ENCODE data around the gene NAB2. TPM values are rescaled to one million over a fixed set of nuclear protein-coding genes. Genes with fewer than 3 reads are reported as not detected.

Gene NAB2
- polyA plus RNA-seq, 2 of the 4 experiments (the other 2 are of a cell fraction) = 8.6 to 9.8 TPM

DNA sequence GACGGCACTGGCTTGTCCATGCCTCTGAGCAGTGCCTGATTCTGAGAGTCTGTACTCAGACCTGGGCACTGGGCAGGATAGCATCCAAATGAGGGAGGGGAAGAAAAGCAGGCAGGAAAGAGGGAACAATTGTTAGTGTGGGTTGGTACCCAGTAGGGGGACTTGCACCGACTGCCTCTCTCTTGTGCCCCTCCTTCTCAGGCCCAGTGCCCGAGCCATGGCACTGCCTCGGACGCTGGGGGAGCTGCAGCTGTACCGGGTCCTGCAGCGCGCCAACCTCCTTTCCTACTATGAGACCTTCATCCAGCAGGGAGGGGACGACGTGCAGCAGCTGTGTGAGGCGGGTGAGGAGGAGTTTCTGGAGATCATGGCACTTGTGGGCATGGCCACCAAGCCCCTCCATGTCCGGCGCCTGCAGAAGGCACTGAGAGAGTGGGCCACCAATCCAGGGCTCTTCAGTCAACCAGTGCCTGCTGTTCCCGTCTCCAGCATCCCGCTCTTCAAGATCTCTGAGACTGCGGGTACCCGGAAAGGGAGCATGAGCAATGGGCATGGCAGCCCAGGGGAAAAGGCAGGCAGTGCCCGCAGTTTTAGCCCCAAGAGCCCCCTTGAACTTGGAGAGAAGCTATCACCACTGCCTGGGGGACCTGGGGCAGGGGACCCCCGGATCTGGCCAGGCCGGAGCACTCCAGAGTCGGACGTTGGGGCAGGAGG is 2.2 kb downstream of the NAB2 start:
- FAIRE-seq = no peak
- WGBS (ENCODE audit: missing lambda C conversion rate) = 83% methylated on average over 16 of the region's 22 CpGs
- CTCF ChIA-PET = interaction anchor here (0.5 to 18.3 kb wide), 12 partner anchors 11 to 334 kb away, joined by 3 to 330 read pairs (median 5); partner anchors contain the start of genes NEMP1 and STAT6
- H3K4me3 ChIP-seq = no peak overlapping the region
- peak overlapping the region; percentile 96; the same call in 1 of the 3 replicates for H3K4me2 ChIP-seq
- TF ChIP-seq RFX5 (IDR thresholded peaks at IDR 0.05) = no peak
- no peak for TF ChIP-seq BHLHE40 (IDR thresholded peaks at IDR 0.05; ENCODE audit: low read depth, low read length)
- TF ChIP-seq HOXA7 (CRISPR knock-in tag; IDR thresholded peaks at IDR 0.05) = no peak
- TF ChIP-seq CBX2 (IDR thresholded peaks at IDR 0.05; ENCODE audit: borderline replicate concordance, low read depth) = no peak
- TF ChIP-seq HDAC2 (IDR thresholded peaks at IDR 0.05) = no peak
- no peak for TF ChIP-seq MYC (IDR thresholded peaks at IDR 0.05; ENCODE audit: borderline replicate concordance, low read length)
- TF ChIP-seq, protein P1, sequence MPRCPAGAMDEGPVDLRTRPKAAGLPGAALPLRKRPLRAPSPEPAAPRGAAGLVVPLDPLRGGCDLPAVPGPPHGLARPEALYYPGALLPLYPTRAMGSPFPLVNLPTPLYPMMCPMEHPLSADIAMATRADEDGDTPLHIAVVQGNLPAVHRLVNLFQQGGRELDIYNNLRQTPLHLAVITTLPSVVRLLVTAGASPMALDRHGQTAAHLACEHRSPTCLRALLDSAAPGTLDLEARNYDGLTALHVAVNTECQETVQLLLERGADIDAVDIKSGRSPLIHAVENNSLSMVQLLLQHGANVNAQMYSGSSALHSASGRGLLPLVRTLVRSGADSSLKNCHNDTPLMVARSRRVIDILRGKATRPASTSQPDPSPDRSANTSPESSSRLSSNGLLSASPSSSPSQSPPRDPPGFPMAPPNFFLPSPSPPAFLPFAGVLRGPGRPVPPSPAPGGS (IDR thresholded peaks at IDR 0.05) = no peak
- TF ChIP-seq FOSL2 (IDR thresholded peaks at IDR 0.05) = no peak
- TF ChIP-seq FOSL2 (CRISPR knock-in tag; IDR thresholded peaks at IDR 0.05) = no peak
- TF ChIP-seq, protein P2, sequence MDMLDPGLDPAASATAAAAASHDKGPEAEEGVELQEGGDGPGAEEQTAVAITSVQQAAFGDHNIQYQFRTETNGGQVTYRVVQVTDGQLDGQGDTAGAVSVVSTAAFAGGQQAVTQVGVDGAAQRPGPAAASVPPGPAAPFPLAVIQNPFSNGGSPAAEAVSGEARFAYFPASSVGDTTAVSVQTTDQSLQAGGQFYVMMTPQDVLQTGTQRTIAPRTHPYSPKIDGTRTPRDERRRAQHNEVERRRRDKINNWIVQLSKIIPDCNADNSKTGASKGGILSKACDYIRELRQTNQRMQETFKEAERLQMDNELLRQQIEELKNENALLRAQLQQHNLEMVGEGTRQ (IDR thresholded peaks at IDR 0.05) = no peak
- TF ChIP-seq EHF (CRISPR knock-in tag; IDR thresholded peaks at IDR 0.05) = no peak
- TF ChIP-seq HEYL (CRISPR knock-in tag; IDR thresholded peaks at IDR 0.05) = no peak
- TF ChIP-seq HOXB5 (CRISPR knock-in tag; IDR thresholded peaks at IDR 0.05) = no peak
- TF ChIP-seq CBX8 (IDR thresholded peaks at IDR 0.05) = no peak
- TF ChIP-seq FOXS1 (CRISPR knock-in tag; IDR thresholded peaks at IDR 0.05) = no peak
- TF ChIP-seq, protein P3, sequence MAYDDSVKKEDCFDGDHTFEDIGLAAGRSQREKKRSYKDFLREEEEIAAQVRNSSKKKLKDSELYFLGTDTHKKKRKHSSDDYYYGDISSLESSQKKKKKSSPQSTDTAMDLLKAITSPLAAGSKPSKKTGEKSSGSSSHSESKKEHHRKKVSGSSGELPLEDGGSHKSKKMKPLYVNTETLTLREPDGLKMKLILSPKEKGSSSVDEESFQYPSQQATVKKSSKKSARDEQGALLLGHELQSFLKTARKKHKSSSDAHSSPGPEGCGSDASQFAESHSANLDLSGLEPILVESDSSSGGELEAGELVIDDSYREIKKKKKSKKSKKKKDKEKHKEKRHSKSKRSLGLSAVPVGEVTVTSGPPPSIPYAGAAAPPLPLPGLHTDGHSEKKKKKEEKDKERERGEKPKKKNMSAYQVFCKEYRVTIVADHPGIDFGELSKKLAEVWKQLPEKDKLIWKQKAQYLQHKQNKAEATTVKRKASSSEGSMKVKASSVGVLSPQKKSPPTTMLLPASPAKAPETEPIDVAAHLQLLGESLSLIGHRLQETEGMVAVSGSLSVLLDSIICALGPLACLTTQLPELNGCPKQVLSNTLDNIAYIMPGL (CRISPR knock-in tag; IDR thresholded peaks at IDR 0.05; ENCODE audit: borderline replicate concordance) = no peak
- TF ChIP-seq EP300 (IDR thresholded peaks at IDR 0.05) = no peak
- no peak for TF ChIP-seq JUN (IDR thresholded peaks at IDR 0.05)
- DNase-seq (ENCODE audit: low read depth in 1 of 2, low spot score in 1 of 2) = no peak
- H3K27ac ChIP-seq = no peak overlapping the region
- no peak for ATAC-seq
- peaks cover 14% of the 10 kb centered on the region for H3K4me1 ChIP-seq
- no peaks in the 10 kb centered on the region for H3K9me3 ChIP-seq
- POLR2A ChIA-PET = interaction anchor here (1.0 to 6.8 kb wide), 4 partner anchors 11 to 22 kb away, joined by 3 to 143 read pairs (median 6); partner anchors contain the start of genes NEMP1 and STAT6

DNA sequence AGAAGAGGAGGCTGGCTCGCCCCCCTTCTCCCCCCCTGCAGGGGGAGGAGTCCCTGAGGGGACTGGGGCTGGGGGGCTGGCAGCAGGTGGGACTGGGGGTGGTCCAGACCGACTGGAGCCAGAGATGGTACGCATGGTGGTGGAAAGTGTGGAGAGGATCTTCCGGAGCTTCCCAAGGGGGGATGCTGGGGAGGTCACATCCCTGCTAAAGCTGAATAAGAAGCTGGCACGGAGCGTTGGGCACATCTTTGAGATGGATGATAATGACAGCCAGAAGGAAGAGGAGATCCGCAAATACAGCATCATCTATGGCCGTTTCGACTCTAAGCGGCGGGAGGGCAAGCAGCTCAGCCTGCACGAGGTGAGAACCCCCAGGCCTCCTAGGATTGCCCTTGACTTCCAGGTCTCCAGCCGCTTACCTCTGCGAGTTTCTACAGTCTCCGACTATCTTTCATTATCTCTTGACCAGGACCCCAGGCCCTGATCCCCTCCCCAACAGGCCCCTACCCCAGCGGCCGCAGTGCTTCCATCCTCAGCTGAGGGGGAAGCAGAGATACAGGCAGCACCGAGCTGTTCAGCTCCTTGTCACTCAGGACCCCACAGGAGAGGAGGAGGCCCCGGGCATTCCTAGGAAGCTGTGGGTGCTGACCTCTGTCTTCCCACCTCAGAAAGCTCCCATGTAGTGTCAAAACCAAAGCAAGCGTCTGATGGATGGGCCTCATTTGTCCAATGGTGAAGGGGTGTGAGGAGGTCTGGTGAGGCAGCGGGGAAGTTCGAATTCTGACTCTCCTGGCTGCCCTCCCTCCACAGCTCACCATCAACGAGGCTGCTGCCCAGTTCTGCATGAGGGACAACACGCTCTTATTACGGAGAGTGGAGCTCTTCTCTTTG is 3.0 kb downstream of the NAB2 start:
- FAIRE-seq (no peak), DNase-seq (ENCODE audit: low read depth in 1 of 2, low spot score in 1 of 2) (no peak)
- 89% methylated on average over 23 of the region's 25 CpGs for WGBS (ENCODE audit: missing lambda C conversion rate)

More for the DNA sequence above, 3.0 kb downstream of the NAB2 start:
- Histone ChIP-seq H3K4me1 (peaks cover 15% of the 10 kb centered on the region; the same call in 2 of the 3 replicates), H3K9me3 (no peaks in the 10 kb centered on the region), H3K27ac (no peak overlapping the region), H3K4me2 (no peak overlapping the region), H3K4me3 (no peak overlapping the region)
- POLR2A ChIA-PET = interaction anchor here (1.4 to 6.8 kb wide), 3 partner anchors 10 to 19 kb away, joined by 6 to 143 read pairs (median 7); partner anchors contain the start of genes NEMP1 and STAT6
- no peak for ATAC-seq
- CTCF ChIA-PET = interaction anchor here (0.5 to 18.3 kb wide), 20 partner anchors 10 to 414 kb away, joined by 3 to 330 read pairs (median 4); partner anchors contain the start of genes NEMP1, STAT6 and ZBTB39
- TF ChIP-seq HEYL (CRISPR knock-in tag; IDR thresholded peaks at IDR 0.05) (no peak), RARB (CRISPR knock-in tag; IDR thresholded peaks at IDR 0.05) (no peak), JUN (IDR thresholded peaks at IDR 0.05) (no peak), HDAC2 (IDR thresholded peaks at IDR 0.05) (no peak), FOSL2 (IDR thresholded peaks at IDR 0.05) (no peak), FOSL2 (CRISPR knock-in tag; IDR thresholded peaks at IDR 0.05) (no peak), EP300 (IDR thresholded peaks at IDR 0.05) (no peak)
- TF ChIP-seq, protein P4, sequence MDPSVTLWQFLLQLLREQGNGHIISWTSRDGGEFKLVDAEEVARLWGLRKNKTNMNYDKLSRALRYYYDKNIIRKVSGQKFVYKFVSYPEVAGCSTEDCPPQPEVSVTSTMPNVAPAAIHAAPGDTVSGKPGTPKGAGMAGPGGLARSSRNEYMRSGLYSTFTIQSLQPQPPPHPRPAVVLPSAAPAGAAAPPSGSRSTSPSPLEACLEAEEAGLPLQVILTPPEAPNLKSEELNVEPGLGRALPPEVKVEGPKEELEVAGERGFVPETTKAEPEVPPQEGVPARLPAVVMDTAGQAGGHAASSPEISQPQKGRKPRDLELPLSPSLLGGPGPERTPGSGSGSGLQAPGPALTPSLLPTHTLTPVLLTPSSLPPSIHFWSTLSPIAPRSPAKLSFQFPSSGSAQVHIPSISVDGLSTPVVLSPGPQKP (IDR thresholded peaks at IDR 0.05; ENCODE audit: low read depth, low read length) = no peak
- TF ChIP-seq, protein P5, sequence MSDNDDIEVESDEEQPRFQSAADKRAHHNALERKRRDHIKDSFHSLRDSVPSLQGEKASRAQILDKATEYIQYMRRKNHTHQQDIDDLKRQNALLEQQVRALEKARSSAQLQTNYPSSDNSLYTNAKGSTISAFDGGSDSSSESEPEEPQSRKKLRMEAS (IDR thresholded peaks at IDR 0.05) = no peak

All from A549 (cell line).